Subcutaneous adipose tissue (tissue), 4 donors: ENCODE results near the gene DUSP12. TPM values are rescaled to one million over a fixed set of nuclear protein-coding genes. Genes with fewer than 3 reads are reported as not detected.

Experiments used
- CTCF ChIP-seq: fragments of 450-650 bp; IDR thresholded peaks from one replicate; pipeline ENCODE4 v1.5.1; 2016; ENCODE audit warnings: low read depth, mild to moderate bottlenecking, control low read depth, antibody characterized with exemption, moderate library complexity
- total RNA-seq, 4 donors: library from RNA; depleted of rRNA; stranded (reverse); fragments of >200 nt; gene quantifications; one replicate each; pipeline ENCODE4 v1.1.0, GENCODE V29; 2016

The DUSP12 gene
- total RNA-seq, 4 donors from 2014 or later: 19.4 to 36.0 (median 27.1) TPM

DNA sequence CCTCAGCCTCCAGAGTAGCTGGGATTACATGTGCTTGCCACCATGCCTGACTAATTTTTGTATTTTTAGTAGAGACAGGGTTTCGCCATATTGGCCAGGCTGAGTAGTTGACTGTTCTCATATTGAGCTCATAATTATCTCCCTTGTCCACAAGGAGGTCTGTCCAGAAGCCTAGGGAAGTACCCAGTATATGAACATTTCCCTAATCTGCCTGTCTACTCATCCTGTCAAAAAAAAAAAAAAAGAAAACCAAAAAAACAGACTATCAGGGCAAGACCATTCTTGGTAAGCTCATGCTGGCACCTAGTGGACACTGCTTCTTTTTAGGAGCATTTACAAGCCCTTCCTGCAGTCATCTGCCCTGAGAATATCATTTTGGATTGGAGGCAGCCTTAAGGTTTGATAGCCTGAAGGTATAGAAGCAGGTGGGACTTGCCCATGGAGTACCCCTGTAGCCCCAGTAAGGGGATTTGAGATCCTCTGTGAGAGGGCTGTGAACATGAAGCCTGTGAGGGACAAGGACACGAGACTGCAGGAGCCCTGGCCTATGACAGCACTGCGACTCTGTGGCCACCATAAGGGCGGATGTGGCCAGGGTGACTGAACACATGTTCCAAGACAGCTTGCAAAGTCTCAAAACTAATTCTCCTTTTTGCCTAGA is 10.8 kb upstream of the DUSP12 start:
- no peak for TF ChIP-seq CTCF

DNA sequence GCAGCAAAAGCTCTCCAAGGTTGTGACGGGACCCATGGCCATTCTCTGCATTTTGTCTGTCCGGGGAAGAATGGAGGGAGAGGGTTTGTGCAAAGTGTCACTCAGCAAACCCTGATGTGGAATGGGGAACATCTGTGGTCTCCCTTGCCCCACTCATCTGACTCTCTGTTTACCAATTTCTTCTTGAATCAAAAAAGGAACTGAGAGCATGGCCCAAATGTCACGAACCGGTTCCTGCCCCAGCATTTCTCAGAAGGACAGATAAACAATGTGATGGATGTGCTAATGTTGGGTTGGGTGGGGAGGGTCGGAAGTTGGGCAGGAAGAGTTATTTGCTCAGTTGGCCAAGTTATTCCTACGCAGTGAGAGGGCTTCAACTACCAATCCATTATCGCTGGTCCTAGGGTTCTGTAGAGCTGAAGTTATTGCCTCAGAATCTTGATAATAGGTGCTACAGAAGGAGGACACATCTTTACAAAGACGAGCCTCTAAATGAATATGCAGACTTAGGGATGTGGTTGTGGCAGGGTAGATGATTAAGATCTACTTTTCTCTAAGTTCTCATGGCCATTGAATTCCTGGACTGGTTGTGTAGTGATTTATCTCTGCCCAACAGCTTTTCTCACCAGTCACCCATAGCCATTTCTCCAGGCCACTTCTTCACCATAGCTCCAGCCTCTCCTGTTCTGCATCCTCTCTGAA is 9.6 kb upstream of the DUSP12 start:
- TF ChIP-seq CTCF: no peak

- TF ChIP-seq CTCF: no peak
These were observed 8.7 kb upstream of the DUSP12 start for GRCh38 chr1:161740921-161741320.

DNA sequence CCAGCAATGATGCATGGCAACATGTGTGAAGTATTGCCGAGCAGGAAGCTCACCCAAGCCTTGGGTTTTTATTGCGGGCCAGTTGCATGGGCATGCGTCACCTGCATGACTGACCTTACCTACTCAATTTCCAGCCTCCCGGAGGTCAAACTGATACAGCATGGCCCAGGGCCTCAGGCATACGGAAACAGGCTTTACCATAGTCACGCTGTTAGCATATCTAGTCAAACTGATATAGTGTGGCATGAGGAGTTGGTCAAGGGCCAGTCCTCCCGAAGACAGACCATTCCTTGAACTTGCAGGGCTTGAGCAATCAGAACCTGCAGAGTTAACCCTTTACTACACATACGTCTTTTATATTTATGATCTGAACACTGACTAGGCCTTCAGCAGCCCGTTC is 6.4 kb upstream of the DUSP12 start:
- TF ChIP-seq CTCF: no peak

- TF ChIP-seq CTCF: no peak
These were observed 1.8 kb upstream of the DUSP12 start for GRCh38 chr1:161747801-161748200.

- no peak for TF ChIP-seq CTCF
These were observed 14.0 kb downstream of the DUSP12 start for GRCh38 chr1:161763522-161764098.

DNA sequence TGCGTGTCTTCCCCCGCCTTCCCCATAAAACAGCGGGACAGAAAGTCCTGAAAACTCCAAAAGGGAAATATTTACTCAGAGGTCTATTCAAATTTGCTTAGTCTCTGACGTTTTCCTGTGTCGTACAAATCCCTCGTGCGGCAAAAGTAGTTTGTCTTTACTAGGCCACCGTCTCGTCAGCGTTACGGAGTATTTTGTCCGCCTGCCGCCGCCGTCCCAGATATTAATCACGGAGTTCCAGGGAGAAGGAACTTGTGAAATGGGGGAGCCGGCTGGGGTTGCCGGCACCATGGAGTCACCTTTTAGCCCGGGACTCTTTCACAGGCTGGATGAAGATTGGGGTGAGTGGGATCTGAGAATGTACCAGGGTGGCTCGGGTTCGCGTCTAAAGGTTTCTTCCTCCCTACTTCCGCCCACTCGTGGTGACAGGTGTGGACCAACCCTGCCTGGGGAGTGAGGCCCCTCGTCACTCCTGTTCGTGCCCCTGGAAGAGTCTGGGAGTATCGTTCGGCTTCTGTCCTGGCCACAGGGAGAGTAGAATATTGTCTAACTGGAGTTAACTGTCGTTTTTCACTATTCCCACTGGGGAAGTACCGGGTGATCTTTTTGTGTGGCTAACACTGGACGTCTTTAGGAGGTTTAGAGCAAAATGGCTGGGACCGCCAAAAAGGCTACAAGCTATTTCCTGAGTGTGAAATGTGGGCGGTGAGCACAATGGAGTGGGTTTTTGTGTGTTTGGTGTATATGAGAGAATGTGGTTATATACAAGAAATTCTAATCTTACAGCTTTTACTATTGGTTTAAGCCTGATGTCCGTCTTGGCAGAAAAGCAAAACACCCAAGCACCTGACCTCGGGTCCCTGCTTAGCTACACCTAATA is 16.8 kb downstream of the DUSP12 start, which contains the start of gene ATF6:
ATF6 (plus strand) TSS at position 219 of the 880 bp plus-strand sequence; CDS start at position 260, 41 bp downstream.
- no peak for TF ChIP-seq CTCF
